ENCODE results near the gene PLEKHG3. TPM values are rescaled to one million over a fixed set of nuclear protein-coding genes. Genes with fewer than 3 reads are reported as not detected.

Gene PLEKHG3
- total RNA-seq, 1 donor from 2014 or later, result 12.6 TPM

- Mint-ChIP-seq H3K36me3 (no peaks in the 10 kb centered on the region), H3K27me3 (ENCODE audit: insufficient read depth, low read depth) (peaks cover 2% of the 10 kb centered on the region), H3K27ac (no peak overlapping the region), H3K4me3 (no peak overlapping the region), H3K9me3 (peaks cover 16% of the 10 kb centered on the region), H3K4me1 (no peaks in the 10 kb centered on the region)
- no peaks in the 10 kb centered on the region for H4K20me1 ChIP-seq (ENCODE audit: low read depth)
- H3K79me2 ChIP-seq (ENCODE audit: low read depth), result no peaks in the 10 kb centered on the region
- H3K9me3 ChIP-seq (ENCODE audit: low read depth), result no peaks in the 10 kb centered on the region
- H2AFZ ChIP-seq (replicated peaks), result no peak overlapping the region
- no peaks in the 10 kb centered on the region for H3K36me3 ChIP-seq
- no peak overlapping the region for H3K27ac ChIP-seq
- H3K9ac ChIP-seq, result no peak overlapping the region
- DNase-seq (ENCODE audit: low spot score), result no peak
- H3K27me3 ChIP-seq, result no peaks in the 10 kb centered on the region
- no peak overlapping the region for H3K4me3 ChIP-seq
- no peaks in the 10 kb centered on the region for H3F3A ChIP-seq (ENCODE audit: low read depth)
- TF ChIP-seq EZH2 (IDR thresholded peaks at IDR 0.05) (no peak), CTCF (IDR thresholded peaks at IDR 0.05) (no peak), EZH2phosphoT487 (IDR thresholded peaks at IDR 0.05) (no peak)
- no peak overlapping the region for H3K4me2 ChIP-seq
- H3K4me1 ChIP-seq, result no peaks in the 10 kb centered on the region
Observed at GRCh38 chr14:64774272-64774671, 70.0 kb downstream of the PLEKHG3 start.

GRCh38 chr14:64775081-64775777, 71.0 kb downstream of the PLEKHG3 start:
- H3F3A ChIP-seq (ENCODE audit: low read depth), result no peaks in the 10 kb centered on the region
- H3K4me2 ChIP-seq, result no peak overlapping the region
- no peaks in the 10 kb centered on the region for H3K79me2 ChIP-seq (ENCODE audit: low read depth)
- H3K9ac ChIP-seq, result no peak overlapping the region
- no peak overlapping the region for H3K27ac ChIP-seq
- no peaks in the 10 kb centered on the region for H4K20me1 ChIP-seq (ENCODE audit: low read depth)
- H3K4me3 Mint-ChIP-seq, result no peak overlapping the region
- peaks cover 2% of the 10 kb centered on the region for H3K27me3 Mint-ChIP-seq (ENCODE audit: insufficient read depth, low read depth)
- no peaks in the 10 kb centered on the region for H3K36me3 ChIP-seq
- H3K9me3 ChIP-seq (ENCODE audit: low read depth), result no peaks in the 10 kb centered on the region
- H3K27ac Mint-ChIP-seq, result no peak overlapping the region
- no peaks in the 10 kb centered on the region for H3K4me1 ChIP-seq
- peaks cover 16% of the 10 kb centered on the region for H3K9me3 Mint-ChIP-seq
- no peak for TF ChIP-seq CTCF (IDR thresholded peaks at IDR 0.05)
- no peak for TF ChIP-seq EZH2 (IDR thresholded peaks at IDR 0.05)
- no peak for TF ChIP-seq EZH2phosphoT487 (IDR thresholded peaks at IDR 0.05)
- H3K36me3 Mint-ChIP-seq, result no peaks in the 10 kb centered on the region
- no peaks in the 10 kb centered on the region for H3K4me1 Mint-ChIP-seq
- no peak for DNase-seq (ENCODE audit: low spot score)
- H2AFZ ChIP-seq (replicated peaks), result no peak overlapping the region
- no peak overlapping the region for H3K4me3 ChIP-seq
- H3K27me3 ChIP-seq, result no peaks in the 10 kb centered on the region

- H4K20me1 ChIP-seq (ENCODE audit: low read depth), result no peaks in the 10 kb centered on the region
- Mint-ChIP-seq H3K27me3 (ENCODE audit: insufficient read depth, low read depth) (peaks cover 4% of the 10 kb centered on the region), H3K27ac (no peak overlapping the region), H3K4me1 (no peaks in the 10 kb centered on the region), H3K4me3 (no peak overlapping the region), H3K9me3 (peaks cover 16% of the 10 kb centered on the region), H3K36me3 (no peaks in the 10 kb centered on the region)
- no peak overlapping the region for H3K9ac ChIP-seq
- no peaks in the 10 kb centered on the region for H3K9me3 ChIP-seq (ENCODE audit: low read depth)
- no peaks in the 10 kb centered on the region for H3K79me2 ChIP-seq (ENCODE audit: low read depth)
- H2AFZ ChIP-seq (replicated peaks), result no peak overlapping the region
- H3K4me2 ChIP-seq, result no peak overlapping the region
- DNase-seq (ENCODE audit: low spot score), result no peak
- TF ChIP-seq CTCF (IDR thresholded peaks at IDR 0.05), result no peak
- no peak for TF ChIP-seq EZH2 (IDR thresholded peaks at IDR 0.05)
- H3K4me1 ChIP-seq, result no peaks in the 10 kb centered on the region
- no peak overlapping the region for H3K27ac ChIP-seq
- no peaks in the 10 kb centered on the region for H3K27me3 ChIP-seq
- no peak overlapping the region for H3K4me3 ChIP-seq
- no peaks in the 10 kb centered on the region for H3K36me3 ChIP-seq
- no peaks in the 10 kb centered on the region for H3F3A ChIP-seq (ENCODE audit: low read depth)
Observed at GRCh38 chr14:64777461-64777860, 73.2 kb downstream of the PLEKHG3 start.

Measured in neural progenitor cell (in vitro differentiated cells).